HEK293 (cell line): ENCODE measurements around the gene CIC.

Experiments
- BCL11B ChIP-seq: fragments of 450-650 bp; formaldehyde crosslinking; IDR thresholded peaks from 2 replicates; pipeline ENCODE4 v1.5.1; 2016; ENCODE audit warnings: low read depth, missing biosample characterization, missing genetic modification characterization
- GFI1B ChIP-seq: fragments of 450-650 bp; formaldehyde crosslinking; IDR thresholded peaks from 2 replicates; pipeline ENCODE4 v1.5.1; 2016; ENCODE audit warnings: missing biosample characterization, missing genetic modification characterization
- GLI4 ChIP-seq: fragments of 450-650 bp; formaldehyde crosslinking; IDR thresholded peaks from 2 replicates; pipeline ENCODE4 v1.5.1; 2016; ENCODE audit warnings: missing biosample characterization, missing genetic modification characterization
- HIC1 ChIP-seq: fragments of 450-650 bp; formaldehyde crosslinking; IDR thresholded peaks from 2 replicates; pipeline ENCODE4 v1.5.1; 2016; ENCODE audit warnings: missing biosample characterization, missing genetic modification characterization
- PATZ1 ChIP-seq: fragments of 450-650 bp; formaldehyde crosslinking; IDR thresholded peaks from 2 replicates; pipeline ENCODE4 v1.5.1; 2016; ENCODE audit warnings: missing biosample characterization, missing genetic modification characterization
- PRDM1 ChIP-seq: fragments of 450-650 bp; formaldehyde crosslinking; IDR thresholded peaks from 2 replicates; pipeline ENCODE4; 2016; ENCODE audit warnings: missing biosample characterization, missing genetic modification characterization
- SP3 ChIP-seq: fragments of 450-650 bp; formaldehyde crosslinking; IDR thresholded peaks from 2 replicates; pipeline ENCODE4 v1.5.1; 2016; ENCODE audit warnings: missing biosample characterization, missing genetic modification characterization
- ZNF112 ChIP-seq: fragments of 450-650 bp; formaldehyde crosslinking; IDR thresholded peaks from 2 replicates; pipeline ENCODE4 v1.5.0; 2017; ENCODE audit warnings: missing biosample characterization, missing genetic modification characterization
- ZNF148 ChIP-seq: fragments of 450-650 bp; formaldehyde crosslinking; IDR thresholded peaks from 2 replicates; pipeline ENCODE4 v1.5.0; 2017; ENCODE audit warnings: missing biosample characterization, missing genetic modification characterization, borderline replicate concordance
- ZNF157 ChIP-seq: fragments of 450-650 bp; formaldehyde crosslinking; IDR thresholded peaks from 2 replicates; pipeline ENCODE4 v1.5.1; 2016; ENCODE audit warnings: missing biosample characterization, missing genetic modification characterization
- ZNF248 ChIP-seq: fragments of 450-650 bp; formaldehyde crosslinking; IDR thresholded peaks from 2 replicates; pipeline ENCODE4 v1.5.1; 2017; ENCODE audit warnings: missing biosample characterization, missing genetic modification characterization
- ZNF292 ChIP-seq: fragments of 450-650 bp; formaldehyde crosslinking; IDR thresholded peaks from 2 replicates; pipeline ENCODE4 v1.5.1; 2016; ENCODE audit warnings: low read depth, missing biosample characterization, missing genetic modification characterization, borderline replicate concordance
- ZNF514 ChIP-seq: fragments of 450-650 bp; formaldehyde crosslinking; IDR thresholded peaks from 2 replicates; pipeline ENCODE4 v1.5.1; 2016; ENCODE audit warnings: missing biosample characterization, missing genetic modification characterization
- ZNF558 ChIP-seq: fragments of 450-650 bp; formaldehyde crosslinking; IDR thresholded peaks from 2 replicates; pipeline ENCODE4 v1.5.1; 2016; ENCODE audit warnings: missing biosample characterization, missing genetic modification characterization
- ZNF596 ChIP-seq: fragments of 450-650 bp; IDR thresholded peaks from 2 replicates; pipeline ENCODE4 v1.5.0; 2018; ENCODE audit warnings: missing biosample characterization, mild to moderate bottlenecking, missing genetic modification characterization, moderate library complexity
- ZNF664 ChIP-seq: fragments of 450-650 bp; formaldehyde crosslinking; IDR thresholded peaks from 2 replicates; pipeline ENCODE4 v1.5.1; 2016; ENCODE audit warnings: missing biosample characterization, missing genetic modification characterization
- ZNF785 ChIP-seq: fragments of 450-650 bp; formaldehyde crosslinking; IDR thresholded peaks from 2 replicates; pipeline ENCODE4 v1.5.1; 2016; ENCODE audit warnings: missing biosample characterization, missing genetic modification characterization
- ZNF843 ChIP-seq: fragments of 450-650 bp; formaldehyde crosslinking; IDR thresholded peaks from 2 replicates; pipeline ENCODE4 v1.5.1; 2016; ENCODE audit warnings: missing biosample characterization, missing genetic modification characterization
- ZSCAN18 ChIP-seq: fragments of 450-650 bp; formaldehyde crosslinking; IDR thresholded peaks from 2 replicates; pipeline ENCODE4 v1.5.1; 2016; ENCODE audit warnings: missing biosample characterization, missing genetic modification characterization
- TF ChIP-seq, protein P1 (sequence below): fragments of 450-650 bp; formaldehyde crosslinking; IDR thresholded peaks from 2 replicates; pipeline ENCODE4 v1.5.1; 2017; ENCODE audit warnings: missing biosample characterization, missing genetic modification characterization
- TF ChIP-seq, protein P2 (sequence below): fragments of 450-650 bp; formaldehyde crosslinking; IDR thresholded peaks from 2 replicates; pipeline ENCODE4 v1.5.1; 2016; ENCODE audit warnings: missing biosample characterization, missing genetic modification characterization
- TF ChIP-seq, protein P3 (sequence below): fragments of 450-650 bp; formaldehyde crosslinking; IDR thresholded peaks from 2 replicates; pipeline ENCODE4 v1.5.1; 2016; ENCODE audit warnings: missing biosample characterization, missing genetic modification characterization
- TF ChIP-seq, protein P4 (sequence below): fragments of 450-650 bp; formaldehyde crosslinking; IDR thresholded peaks from 2 replicates; pipeline ENCODE4 v1.5.1; 2016; ENCODE audit warnings: missing biosample characterization, missing genetic modification characterization
- TF ChIP-seq, protein P5 (sequence below): fragments of 450-650 bp; formaldehyde crosslinking; optimal IDR thresholded peaks from 2 replicates; pipeline ENCODE3; 2016; ENCODE audit warnings: missing biosample characterization, mild to moderate bottlenecking, missing genetic modification characterization

The CIC gene

GRCh38 chr19:42253245-42254088 lies 15.6 kb upstream of the CIC start (continued):
- TF ChIP-seq PATZ1 (tag by site-specific recombination) = peak; percentile 59
- no peak for TF ChIP-seq GFI1B (tag by site-specific recombination)
- TF ChIP-seq, protein P1, sequence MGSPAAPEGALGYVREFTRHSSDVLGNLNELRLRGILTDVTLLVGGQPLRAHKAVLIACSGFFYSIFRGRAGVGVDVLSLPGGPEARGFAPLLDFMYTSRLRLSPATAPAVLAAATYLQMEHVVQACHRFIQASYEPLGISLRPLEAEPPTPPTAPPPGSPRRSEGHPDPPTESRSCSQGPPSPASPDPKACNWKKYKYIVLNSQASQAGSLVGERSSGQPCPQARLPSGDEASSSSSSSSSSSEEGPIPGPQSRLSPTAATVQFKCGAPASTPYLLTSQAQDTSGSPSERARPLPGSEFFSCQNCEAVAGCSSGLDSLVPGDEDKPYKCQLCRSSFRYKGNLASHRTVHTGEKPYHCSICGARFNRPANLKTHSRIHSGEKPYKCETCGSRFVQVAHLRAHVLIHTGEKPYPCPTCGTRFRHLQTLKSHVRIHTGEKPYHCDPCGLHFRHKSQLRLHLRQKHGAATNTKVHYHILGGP (tag by site-specific recombination) = 0 out of 2 replicates have a peak, but pooled peaks have one; percentile 16
- TF ChIP-seq, protein P2, sequence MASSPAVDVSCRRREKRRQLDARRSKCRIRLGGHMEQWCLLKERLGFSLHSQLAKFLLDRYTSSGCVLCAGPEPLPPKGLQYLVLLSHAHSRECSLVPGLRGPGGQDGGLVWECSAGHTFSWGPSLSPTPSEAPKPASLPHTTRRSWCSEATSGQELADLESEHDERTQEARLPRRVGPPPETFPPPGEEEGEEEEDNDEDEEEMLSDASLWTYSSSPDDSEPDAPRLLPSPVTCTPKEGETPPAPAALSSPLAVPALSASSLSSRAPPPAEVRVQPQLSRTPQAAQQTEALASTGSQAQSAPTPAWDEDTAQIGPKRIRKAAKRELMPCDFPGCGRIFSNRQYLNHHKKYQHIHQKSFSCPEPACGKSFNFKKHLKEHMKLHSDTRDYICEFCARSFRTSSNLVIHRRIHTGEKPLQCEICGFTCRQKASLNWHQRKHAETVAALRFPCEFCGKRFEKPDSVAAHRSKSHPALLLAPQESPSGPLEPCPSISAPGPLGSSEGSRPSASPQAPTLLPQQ (tag by site-specific recombination) = peak; percentile 56
- TF ChIP-seq, protein P3, sequence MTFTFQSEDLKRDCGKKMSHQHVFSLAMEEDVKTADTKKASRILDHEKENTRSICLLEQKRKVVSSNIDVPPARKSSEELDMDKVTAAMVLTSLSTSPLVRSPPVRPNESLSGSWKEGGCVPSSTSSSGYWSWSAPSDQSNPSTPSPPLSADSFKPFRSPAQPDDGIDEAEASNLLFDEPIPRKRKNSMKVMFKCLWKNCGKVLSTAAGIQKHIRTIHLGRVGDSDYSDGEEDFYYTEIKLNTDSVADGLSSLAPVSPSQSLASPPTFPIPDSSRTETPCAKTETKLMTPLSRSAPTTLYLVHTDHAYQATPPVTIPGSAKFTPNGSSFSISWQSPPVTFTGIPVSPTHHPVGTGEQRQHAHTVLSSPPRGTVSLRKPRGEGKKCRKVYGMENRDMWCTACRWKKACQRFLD (tag by site-specific recombination) = no peak
- no peak; the same call in 1 of the 2 replicates for TF ChIP-seq ZNF843
- no peak for TF ChIP-seq ZNF292 (tag by site-specific recombination)
- TF ChIP-seq ZNF558 (tag by site-specific recombination) = no peak
- no peak for TF ChIP-seq ZNF514 (tag by site-specific recombination)
- peak; percentile 80 for TF ChIP-seq SP3 (tag by site-specific recombination)
- TF ChIP-seq HIC1 (tag by site-specific recombination) = peak; percentile 68
- no peak for TF ChIP-seq ZNF664
- TF ChIP-seq GLI4 (tag by site-specific recombination) = no peak
- TF ChIP-seq, protein P4, sequence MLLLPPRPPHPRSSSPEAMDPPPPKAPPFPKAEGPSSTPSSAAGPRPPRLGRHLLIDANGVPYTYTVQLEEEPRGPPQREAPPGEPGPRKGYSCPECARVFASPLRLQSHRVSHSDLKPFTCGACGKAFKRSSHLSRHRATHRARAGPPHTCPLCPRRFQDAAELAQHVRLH = peak; percentile 92
- no peak for TF ChIP-seq ZNF148 (tag by site-specific recombination)
- TF ChIP-seq ZNF112 (tag by site-specific recombination) = no peak
- peak; percentile 81; the same call in 1 of the 2 replicates for TF ChIP-seq BCL11B (tag by site-specific recombination)
- TF ChIP-seq ZNF248 (tag by site-specific recombination) = no peak
- TF ChIP-seq, protein P5, sequence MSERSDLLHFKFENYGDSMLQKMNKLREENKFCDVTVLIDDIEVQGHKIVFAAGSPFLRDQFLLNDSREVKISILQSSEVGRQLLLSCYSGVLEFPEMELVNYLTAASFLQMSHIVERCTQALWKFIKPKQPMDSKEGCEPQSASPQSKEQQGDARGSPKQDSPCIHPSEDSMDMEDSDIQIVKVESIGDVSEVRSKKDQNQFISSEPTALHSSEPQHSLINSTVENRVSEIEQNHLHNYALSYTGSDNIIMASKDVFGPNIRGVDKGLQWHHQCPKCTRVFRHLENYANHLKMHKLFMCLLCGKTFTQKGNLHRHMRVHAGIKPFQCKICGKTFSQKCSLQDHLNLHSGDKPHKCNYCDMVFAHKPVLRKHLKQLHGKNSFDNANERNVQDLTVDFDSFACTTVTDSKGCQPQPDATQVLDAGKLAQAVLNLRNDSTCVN = no peak
- no peak for TF ChIP-seq ZNF596 (tag by site-specific recombination)
- TF ChIP-seq PRDM1 (tag by site-specific recombination) = no peak
- TF ChIP-seq ZNF785 (tag by site-specific recombination) = no peak
- no peak for TF ChIP-seq ZNF157 (tag by site-specific recombination)
- TF ChIP-seq ZSCAN18 (tag by site-specific recombination) = no peak
